GM12878 (cell line): ENCODE data around the gene NGRN. TPM values are rescaled to one million over a fixed set of nuclear protein-coding genes. Genes with fewer than 3 reads are reported as not detected.

Experiments used
- BACH1 ChIP-seq: fragments of 450-650 bp; IDR thresholded peaks from 2 replicates; pipeline ENCODE4 v1.6.1; 2017; ENCODE audit warnings: mild to moderate bottlenecking, borderline replicate concordance
- BCL11A ChIP-seq: IDR thresholded peaks from 2 replicates; pipeline ENCODE4 v1.6.1; 2011; ENCODE audit warnings: low read depth, low read length
- BRCA1 ChIP-seq: IDR thresholded peaks from 2 replicates; pipeline ENCODE4 v1.6.1; 2011; ENCODE audit warnings: low read depth, low read length, improper control_type of control experiment
- CHD1 ChIP-seq: IDR thresholded peaks from 2 replicates; pipeline ENCODE4 v1.6.1; 2012; ENCODE audit warnings: low read depth, low read length, improper control_type of control experiment
- CUX1 ChIP-seq: IDR thresholded peaks from 2 replicates; pipeline ENCODE4 v1.6.1; 2012; ENCODE audit warnings: improper control_type of control experiment, low read depth, low read length; ENCODE audit not compliant: insufficient replicate concordance
- DPF2 ChIP-seq: fragments of 450-650 bp; IDR thresholded peaks from 2 replicates; pipeline ENCODE4 v1.6.1; 2017; ENCODE audit warnings: mild to moderate bottlenecking
- E4F1 ChIP-seq: fragments of 450-650 bp; IDR thresholded peaks from 2 replicates; pipeline ENCODE4 v1.6.1; 2018; ENCODE audit warnings: borderline replicate concordance, mild to moderate bottlenecking; ENCODE audit not compliant: partially characterized antibody
- FOXM1 ChIP-seq: IDR thresholded peaks from 2 replicates; pipeline ENCODE4 v1.6.1; 2012; ENCODE audit warnings: low read depth, mild to moderate bottlenecking, inconsistent platforms, low read length, moderate library complexity
- IRF3 ChIP-seq: fragments of 450-650 bp; IDR thresholded peaks from 2 replicates; pipeline ENCODE4 v1.6.1; 2014; ENCODE audit warnings: mild to moderate bottlenecking
- IRF5 ChIP-seq: fragments of 450-650 bp; IDR thresholded peaks from 2 replicates; pipeline ENCODE4 v1.6.1; 2017; ENCODE audit warnings: borderline replicate concordance
- JUNB ChIP-seq: IDR thresholded peaks from 2 replicates; pipeline ENCODE4 v1.6.1; 2016; ENCODE audit warnings: antibody characterized with exemption, mild to moderate bottlenecking
- JUND ChIP-seq: IDR thresholded peaks from 2 replicates; pipeline ENCODE4 v1.6.1; 2012; ENCODE audit warnings: low read depth, mild to moderate bottlenecking, low read length, improper control_type of control experiment, moderate library complexity
- NFIC ChIP-seq: IDR thresholded peaks from 2 replicates; pipeline ENCODE4 v1.6.1; 2012; ENCODE audit warnings: low read depth, mild to moderate bottlenecking, inconsistent platforms, low read length, moderate library complexity
- POLR2AphosphoS5 ChIP-seq: IDR thresholded peaks from 2 replicates; pipeline ENCODE4 v1.6.1; 2011; ENCODE audit warnings: mild to moderate bottlenecking, low read length, inconsistent platforms
- RB1 ChIP-seq: fragments of 450-650 bp; formaldehyde crosslinking; IDR thresholded peaks from 2 replicates; pipeline ENCODE4 v1.6.1; 2017; ENCODE audit warnings: mild to moderate bottlenecking, borderline replicate concordance
- RCOR1 ChIP-seq: conservative IDR thresholded peaks from 2 replicates; pipeline ENCODE4 v1.6.1; 2012; ENCODE audit warnings: low read depth, low read length, improper control_type of control experiment
- RFX5 ChIP-seq: IDR thresholded peaks from 2 replicates; pipeline ENCODE4 v1.6.1; 2011; ENCODE audit warnings: low read depth, low read length, improper control_type of control experiment
- SIN3A ChIP-seq: IDR thresholded peaks from 2 replicates; pipeline ENCODE4 v1.6.1; 2012; ENCODE audit warnings: low read depth, low read length, improper control_type of control experiment
- SUZ12 ChIP-seq: fragments of 200-600 bp; sonication (generic); IDR thresholded peaks from one replicate; pipeline ENCODE4 v1.6.1; 2018; ENCODE audit warnings: antibody characterized with exemption, mild to moderate bottlenecking; ENCODE audit not compliant: unreplicated experiment
- YBX1 ChIP-seq: fragments of 450-650 bp; IDR thresholded peaks from 2 replicates; pipeline ENCODE4 v1.6.1; 2016; ENCODE audit warnings: antibody characterized with exemption
- ZNF384 ChIP-seq: IDR thresholded peaks from 2 replicates; pipeline ENCODE4 v1.6.1; 2012; ENCODE audit warnings: low read depth, mild to moderate bottlenecking, low read length, improper control_type of control experiment, borderline replicate concordance
- ZSCAN29 ChIP-seq: fragments of 450-650 bp; IDR thresholded peaks from 2 replicates; pipeline ENCODE4 v1.6.1; 2017; ENCODE audit warnings: mild to moderate bottlenecking, moderate library complexity
- polyA plus RNA-seq, 11 experiments: library from polyadenylated mRNA; depleted of rRNA in 4 of 11; unstranded in 6 of 11; stranded (reverse) in 5 of 11; fragments of >200 nt; fragmentation: Nextera tagmentation in 4 of 11; fragmentation: Illumina TruSeq in 1 of 11; extraction: Ambion mirVana in 4 of 11; extraction: Trizol in 1 of 11; gene quantifications; 1 replicate in 1 of 11; 2 replicates in 10 of 11; pipeline versions ENCODE4 v1.2.1 to v1.2.3, GENCODE V29; 2011 to 2016; ENCODE audit warnings: inconsistent platforms in 2 of 11, missing spikeins in 2 of 11, low read depth in 1 of 11
- total RNA-seq, 4 experiments: library from RNA; depleted of rRNA in 3 of 4; stranded (reverse); fragments of >200 nt in 3 of 4; fragmentation: Illumina TruSeq in 1 of 4; extraction: Trizol in 1 of 4; gene quantifications; 2 replicates each; pipeline versions ENCODE4 v1.2.1 to v1.2.3, GENCODE V29; 2013 to 2021

NGRN gene
- total and polyA plus RNA-seq, 10 of the 15 experiments (the other 5 are each of a cell fraction or from before 2014, with no cell fraction given): 5.8 to 31.3 (median 23.2) TPM

GRCh38 chr15:90286678-90287077 is 21.2 kb downstream of the NGRN start (continued):
- TF ChIP-seq CUX1 (no peak), RB1 (no peak), ZSCAN29 (no peak), DPF2 (no peak), BACH1 (no peak), E4F1 (no peak), RFX5 (no peak), CHD1 (no peak), IRF3 (no peak), IRF5 (no peak), SUZ12 (no peak), BRCA1 (no peak), POLR2AphosphoS5 (no peak), FOXM1 (no peak), NFIC (no peak), JUND (no peak), SIN3A (no peak), BCL11A (no peak), RCOR1 (no peak), ZNF384 (peak; percentile 74), YBX1 (no peak), JUNB (no peak)
- TF ChIP-seq, all 136 proteins: peak for 5
